ENCODE data around the gene PEA15. TPM values are rescaled to one million over a fixed set of nuclear protein-coding genes. Genes with fewer than 3 reads are reported as not detected.
A peak's percentile ranks its signal among the peaks of the same experiment; 100 is the strongest.

PEA15 gene
- total RNA-seq, 2 donors from 2014 or later, result 28.3 to 32.8 TPM

GRCh38 chr1:160189649-160190625 is 15.2 kb upstream of the PEA15 start, which contains the start of gene CASQ1:
TSS of gene CASQ1 (plus strand) at chr1:160190575. CDS start at chr1:160190752, 177 bp downstream.
- no peak within 1 kb of the TSS for H3K4me3 Mint-ChIP-seq
- DNase-seq (no peak), ATAC-seq (replicated peaks in 1 of 2) (no peak)
- no peaks in the 10 kb centered on the region for H3K4me1 Mint-ChIP-seq (ENCODE audit: low read depth)
- H3K36me3 Mint-ChIP-seq (ENCODE audit: insufficient read depth in 2 of 2), result no peaks in the 10 kb centered on the region
- peaks cover 7% of the 10 kb centered on the region for H3K27me3 Mint-ChIP-seq (ENCODE audit: low read depth)
- H3K27ac Mint-ChIP-seq, result no peak within 1 kb of the TSS
- H3K9me3 Mint-ChIP-seq, result no peaks in the 10 kb centered on the region

GRCh38 chr1:160191756-160192155 is 13.4 kb upstream of the PEA15 start:
- no peaks in the 10 kb centered on the region for H3K36me3 Mint-ChIP-seq (ENCODE audit: insufficient read depth in 2 of 2)
- DNase-seq, result no peak

GRCh38 chr1:160192234-160192633 is 12.9 kb upstream of the PEA15 start:
- Mint-ChIP-seq H3K36me3 (ENCODE audit: insufficient read depth in 2 of 2) (no peaks in the 10 kb centered on the region), H3K4me1 (ENCODE audit: low read depth) (no peaks in the 10 kb centered on the region), H3K4me3 (no peak overlapping the region)

More at GRCh38 chr1:160191756-160192155, 13.4 kb upstream of the PEA15 start:
- Mint-ChIP-seq H3K4me3 (no peak overlapping the region), H3K9me3 (no peaks in the 10 kb centered on the region), H3K27me3 (ENCODE audit: low read depth) (no peaks in the 10 kb centered on the region), H3K4me1 (ENCODE audit: low read depth) (no peaks in the 10 kb centered on the region), H3K27ac (no peak overlapping the region)
- ATAC-seq (replicated peaks in 1 of 2), result no peak

GRCh38 chr1:160193091-160193819 is 11.9 kb upstream of the PEA15 start:
- H3K4me1 Mint-ChIP-seq (ENCODE audit: low read depth), result no peaks in the 10 kb centered on the region
- no peaks in the 10 kb centered on the region for H3K36me3 Mint-ChIP-seq (ENCODE audit: insufficient read depth in 2 of 2)
- H3K27me3 Mint-ChIP-seq (ENCODE audit: low read depth), result no peaks in the 10 kb centered on the region
- DNase-seq (peak; percentile 81 to 85), ATAC-seq (replicated peaks in 1 of 2) (peak; percentile 63 to 72)
- H3K4me3 Mint-ChIP-seq, result no peak overlapping the region
- no peak overlapping the region for H3K27ac Mint-ChIP-seq
- H3K9me3 Mint-ChIP-seq, result no peaks in the 10 kb centered on the region

More at GRCh38 chr1:160192234-160192633, 12.9 kb upstream of the PEA15 start:
- DNase-seq (no peak), ATAC-seq (replicated peaks in 1 of 2) (no peak)
- H3K9me3 Mint-ChIP-seq, result no peaks in the 10 kb centered on the region
- no peak overlapping the region for H3K27ac Mint-ChIP-seq
- H3K27me3 Mint-ChIP-seq (ENCODE audit: low read depth), result no peaks in the 10 kb centered on the region

- Mint-ChIP-seq H3K4me1 (ENCODE audit: low read depth) (no peaks in the 10 kb centered on the region), H3K36me3 (ENCODE audit: insufficient read depth in 2 of 2) (no peaks in the 10 kb centered on the region), H3K4me3 (no peak overlapping the region), H3K27ac (no peak overlapping the region), H3K27me3 (ENCODE audit: low read depth) (no peaks in the 10 kb centered on the region), H3K9me3 (no peaks in the 10 kb centered on the region)
- ATAC-seq (replicated peaks in 1 of 2), result no peak
- no peak for DNase-seq
Measured at GRCh38 chr1:160193832-160194736, 11.1 kb upstream of the PEA15 start.

GRCh38 chr1:160194737-160195059 is 10.5 kb upstream of the PEA15 start:
- DNase-seq, result no peak
- Mint-ChIP-seq H3K9me3 (no peaks in the 10 kb centered on the region), H3K27ac (no peak overlapping the region), H3K27me3 (ENCODE audit: low read depth) (no peaks in the 10 kb centered on the region), H3K4me3 (no peak overlapping the region), H3K36me3 (ENCODE audit: insufficient read depth in 2 of 2) (no peaks in the 10 kb centered on the region), H3K4me1 (ENCODE audit: low read depth) (no peaks in the 10 kb centered on the region)
- ATAC-seq (replicated peaks in 1 of 2), result no peak

GRCh38 chr1:160196143-160196542 is 9.0 kb upstream of the PEA15 start:
- Mint-ChIP-seq H3K4me3 (no peak overlapping the region), H3K27ac (no peak overlapping the region), H3K27me3 (ENCODE audit: low read depth) (no peaks in the 10 kb centered on the region), H3K36me3 (ENCODE audit: insufficient read depth in 2 of 2) (no peaks in the 10 kb centered on the region), H3K9me3 (no peaks in the 10 kb centered on the region), H3K4me1 (ENCODE audit: low read depth) (no peaks in the 10 kb centered on the region)
- ATAC-seq (replicated peaks in 1 of 2), result no peak
- no peak for DNase-seq

- ATAC-seq (replicated peaks in 1 of 2) (no peak), DNase-seq (no peak)
- H3K4me3 Mint-ChIP-seq, result no peak overlapping the region
- no peaks in the 10 kb centered on the region for H3K9me3 Mint-ChIP-seq
- no peak overlapping the region for H3K27ac Mint-ChIP-seq
- H3K27me3 Mint-ChIP-seq (ENCODE audit: low read depth), result no peaks in the 10 kb centered on the region
- no peaks in the 10 kb centered on the region for H3K36me3 Mint-ChIP-seq (ENCODE audit: insufficient read depth in 2 of 2)
- no peaks in the 10 kb centered on the region for H3K4me1 Mint-ChIP-seq (ENCODE audit: low read depth)
Measured at GRCh38 chr1:160197231-160197630, 8.0 kb upstream of the PEA15 start.

GRCh38 chr1:160200786-160201185 is 4.4 kb upstream of the PEA15 start:
- H3K36me3 Mint-ChIP-seq (ENCODE audit: insufficient read depth in 2 of 2), result no peaks in the 10 kb centered on the region
- no peak for ATAC-seq (replicated peaks in 1 of 2)

GRCh38 chr1:160204526-160205241 is 500 bp upstream of the PEA15 start:
- Mint-ChIP-seq H3K4me3 (peak overlapping the region; percentile 85 to 87), H3K36me3 (ENCODE audit: insufficient read depth in 2 of 2) (peaks cover 0 to 1% of the 10 kb centered on the region in 2 donors), H3K27me3 (ENCODE audit: low read depth) (no peaks in the 10 kb centered on the region), H3K27ac (peak overlapping the region; percentile 68), H3K4me1 (ENCODE audit: low read depth) (peaks cover 41% of the 10 kb centered on the region), H3K9me3 (no peaks in the 10 kb centered on the region)
- DNase-seq (peak in 1 of 2 donors; percentile 14), ATAC-seq (replicated peaks in 1 of 2) (no peak)

More at GRCh38 chr1:160200786-160201185, 4.4 kb upstream of the PEA15 start:
- no peaks in the 10 kb centered on the region for H3K27me3 Mint-ChIP-seq (ENCODE audit: low read depth)
- no peak overlapping the region for H3K4me3 Mint-ChIP-seq
- DNase-seq, result no peak
- H3K4me1 Mint-ChIP-seq (ENCODE audit: low read depth), result peaks cover 11% of the 10 kb centered on the region
- no peak overlapping the region for H3K27ac Mint-ChIP-seq
- H3K9me3 Mint-ChIP-seq, result no peaks in the 10 kb centered on the region

- ATAC-seq (replicated peaks in 1 of 2) (peak; percentile 72 to 79), DNase-seq (peak; percentile 51 to 53)
- Mint-ChIP-seq H3K4me1 (ENCODE audit: low read depth) (peaks cover 54% of the 10 kb centered on the region), H3K4me3 (peak overlapping the region; percentile 58 to 87), H3K27ac (peak overlapping the region; percentile 74), H3K9me3 (no peaks in the 10 kb centered on the region), H3K36me3 (ENCODE audit: insufficient read depth in 2 of 2) (peaks cover 0 to 1% of the 10 kb centered on the region in 2 donors), H3K27me3 (ENCODE audit: low read depth) (no peaks in the 10 kb centered on the region)
Measured at GRCh38 chr1:160206036-160206389, 829 bp downstream of the PEA15 start.

All from activated T-cell treated with anti-CD3 and anti-CD28 coated beads, Interleukin-2, amount 50 U/mL, for 72 hours (primary cell).